Endothelial cell (in vitro differentiated cells): Measurements from ENCODE around the gene MERTK. TPM values are rescaled to one million over a fixed set of nuclear protein-coding genes. Genes with fewer than 3 reads are reported as not detected.
A peak's percentile ranks its signal among the peaks of the same experiment; 100 is the strongest.
"Not testable (repeated sequence)": the region's sequence is repeated elsewhere in the genome, so short reads cannot be mapped to it uniquely, and the experiment has no call there.

ENCODE experiments used
- DNase-seq: peaks from one replicate; pipeline ENCODE4 v3.0.0; 2021; ENCODE audit warnings: low spot score
- H3K27ac Mint-ChIP-seq: one replicate; pipeline ENCODE4 v1.8.0; 2021; ENCODE audit warnings: mixed read lengths, inconsistent platforms; ENCODE audit not compliant: unreplicated experiment
- H3K27me3 Mint-ChIP-seq: one replicate; pipeline ENCODE4 v1.8.0; 2021; ENCODE audit warnings: mild to moderate bottlenecking, moderate library complexity, mixed read lengths, inconsistent platforms; ENCODE audit not compliant: unreplicated experiment
- H3K36me3 Mint-ChIP-seq: one replicate; pipeline ENCODE4 v1.8.0; 2021; ENCODE audit warnings: mild to moderate bottlenecking, low read depth, mixed read lengths, inconsistent platforms; ENCODE audit not compliant: unreplicated experiment
- H3K4me1 Mint-ChIP-seq: one replicate; pipeline ENCODE4 v1.8.0; 2021; ENCODE audit warnings: mild to moderate bottlenecking, mixed read lengths, inconsistent platforms; ENCODE audit not compliant: unreplicated experiment
- H3K4me3 Mint-ChIP-seq: one replicate; pipeline ENCODE4 v1.8.0; 2021; ENCODE audit warnings: mild to moderate bottlenecking, mixed read lengths, inconsistent platforms; ENCODE audit not compliant: unreplicated experiment
- H3K9me3 Mint-ChIP-seq: one replicate; pipeline ENCODE4 v1.8.0; 2021; ENCODE audit warnings: mixed read lengths, inconsistent platforms; ENCODE audit not compliant: unreplicated experiment
- CTCF ChIP-seq: fragments of 200-600 bp; sonication (generic); IDR thresholded peaks from one replicate; pipeline ENCODE4 v1.5.0; 2021; ENCODE audit warnings: antibody characterized with exemption; ENCODE audit not compliant: unreplicated experiment
- total RNA-seq: library from RNA; stranded (reverse); fragmentation: NEBNext Ultra II Directional; extraction: Animal tissue kit (Norgen Biotek cat#: 25700); gene quantifications from one replicate; pipeline ENCODE4 v1.2.1, GENCODE V29; 2021; ENCODE audit not compliant: unreplicated experiment

The MERTK gene
- total RNA-seq, 1 donor from 2014 or later: 12.3 TPM

- Mint-ChIP-seq H3K27ac (no peak overlapping the region), H3K27me3 (peaks cover 2% of the 10 kb centered on the region), H3K4me3 (peak overlapping the region; percentile 33), H3K36me3 (peaks cover 20% of the 10 kb centered on the region), H3K4me1 (no peaks in the 10 kb centered on the region), H3K9me3 (no peaks in the 10 kb centered on the region)
- no peak for TF ChIP-seq CTCF
- DNase-seq: no peak
Observed at GRCh38 chr2:111930409-111930808, 32.0 kb downstream of the MERTK start.

GRCh38 chr2:111930875-111931274 lies 32.5 kb downstream of the MERTK start:
- no peaks in the 10 kb centered on the region for H3K9me3 Mint-ChIP-seq
- TF ChIP-seq CTCF: no peak
- no peak overlapping the region for H3K27ac Mint-ChIP-seq
- DNase-seq: no peak
- H3K4me1 Mint-ChIP-seq: no peaks in the 10 kb centered on the region
- H3K27me3 Mint-ChIP-seq: peaks cover 2% of the 10 kb centered on the region
- H3K36me3 Mint-ChIP-seq: peaks cover 20% of the 10 kb centered on the region
- H3K4me3 Mint-ChIP-seq: peak overlapping the region; percentile 33

GRCh38 chr2:111932841-111933291 lies 34.5 kb downstream of the MERTK start:
- Mint-ChIP-seq H3K36me3 (peaks cover 20% of the 10 kb centered on the region), H3K4me1 (peaks cover 5% of the 10 kb centered on the region), H3K27me3 (peaks cover 2% of the 10 kb centered on the region), H3K4me3 (peak overlapping the region; percentile 54), H3K27ac (no peak overlapping the region), H3K9me3 (no peaks in the 10 kb centered on the region)
- TF ChIP-seq CTCF: no peak
- no peak for DNase-seq

GRCh38 chr2:111933900-111934299 lies 35.5 kb downstream of the MERTK start:
- not testable (repeated sequence) for H3K4me3 Mint-ChIP-seq, H3K4me1 Mint-ChIP-seq, DNase-seq, H3K27ac Mint-ChIP-seq, H3K9me3 Mint-ChIP-seq, H3K27me3 Mint-ChIP-seq
- peaks cover 20% of the 10 kb centered on the region for H3K36me3 Mint-ChIP-seq

GRCh38 chr2:111936881-111937280 lies 38.5 kb downstream of the MERTK start:
- Mint-ChIP-seq H3K4me3 (no peak overlapping the region), H3K9me3 (no peaks in the 10 kb centered on the region), H3K27ac (no peak overlapping the region), H3K36me3 (peaks cover 11% of the 10 kb centered on the region), H3K4me1 (peaks cover 5% of the 10 kb centered on the region), H3K27me3 (peaks cover 2% of the 10 kb centered on the region)
- no peak for DNase-seq
- TF ChIP-seq CTCF: no peak
